Measurements from ENCODE around the gene CEBPG.

The CEBPG gene

DNA sequence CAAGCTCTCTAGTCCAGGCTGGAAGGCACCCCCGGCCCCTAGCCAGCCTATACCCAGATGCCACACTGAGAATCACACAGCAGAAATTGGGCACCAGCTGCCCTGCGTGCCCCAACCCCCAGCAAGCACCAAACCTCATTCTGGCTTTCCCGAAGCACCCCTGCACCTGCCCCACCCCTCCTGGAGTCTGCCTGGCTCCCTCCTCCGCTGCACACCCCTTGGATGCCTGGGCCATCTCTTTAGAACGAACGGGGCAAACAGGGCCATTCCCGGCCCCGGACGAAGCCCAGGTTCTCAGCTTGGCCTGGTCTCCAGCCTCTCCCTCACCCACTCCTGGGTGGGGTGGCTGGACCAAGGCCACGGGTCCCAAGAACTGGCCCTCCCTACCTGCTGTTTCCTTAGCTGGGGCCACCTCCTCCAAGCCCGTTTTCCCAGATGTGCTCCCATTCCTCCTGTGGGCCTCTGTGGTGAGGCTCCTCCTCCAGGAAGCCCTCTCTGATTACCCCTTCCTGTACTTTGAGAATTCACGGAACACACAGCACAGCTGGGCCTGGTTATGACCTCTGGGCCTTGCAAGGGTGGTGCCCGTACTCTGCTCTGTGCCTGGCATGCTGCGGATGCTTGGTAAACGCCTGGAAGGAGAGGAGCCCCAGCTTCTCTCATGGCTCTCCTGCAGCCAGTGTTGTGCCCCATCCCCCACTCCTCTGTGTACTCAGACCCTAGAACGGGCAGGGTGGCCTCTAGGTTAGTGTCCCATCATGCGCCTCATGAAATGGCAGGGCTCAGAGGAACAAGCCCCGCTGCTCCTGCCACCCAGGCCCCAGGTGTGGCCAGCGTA is 21.4 kb downstream of the CEBPG start:
- DNase-seq (ENCODE audit: low read depth, low spot score): no peak

DNA sequence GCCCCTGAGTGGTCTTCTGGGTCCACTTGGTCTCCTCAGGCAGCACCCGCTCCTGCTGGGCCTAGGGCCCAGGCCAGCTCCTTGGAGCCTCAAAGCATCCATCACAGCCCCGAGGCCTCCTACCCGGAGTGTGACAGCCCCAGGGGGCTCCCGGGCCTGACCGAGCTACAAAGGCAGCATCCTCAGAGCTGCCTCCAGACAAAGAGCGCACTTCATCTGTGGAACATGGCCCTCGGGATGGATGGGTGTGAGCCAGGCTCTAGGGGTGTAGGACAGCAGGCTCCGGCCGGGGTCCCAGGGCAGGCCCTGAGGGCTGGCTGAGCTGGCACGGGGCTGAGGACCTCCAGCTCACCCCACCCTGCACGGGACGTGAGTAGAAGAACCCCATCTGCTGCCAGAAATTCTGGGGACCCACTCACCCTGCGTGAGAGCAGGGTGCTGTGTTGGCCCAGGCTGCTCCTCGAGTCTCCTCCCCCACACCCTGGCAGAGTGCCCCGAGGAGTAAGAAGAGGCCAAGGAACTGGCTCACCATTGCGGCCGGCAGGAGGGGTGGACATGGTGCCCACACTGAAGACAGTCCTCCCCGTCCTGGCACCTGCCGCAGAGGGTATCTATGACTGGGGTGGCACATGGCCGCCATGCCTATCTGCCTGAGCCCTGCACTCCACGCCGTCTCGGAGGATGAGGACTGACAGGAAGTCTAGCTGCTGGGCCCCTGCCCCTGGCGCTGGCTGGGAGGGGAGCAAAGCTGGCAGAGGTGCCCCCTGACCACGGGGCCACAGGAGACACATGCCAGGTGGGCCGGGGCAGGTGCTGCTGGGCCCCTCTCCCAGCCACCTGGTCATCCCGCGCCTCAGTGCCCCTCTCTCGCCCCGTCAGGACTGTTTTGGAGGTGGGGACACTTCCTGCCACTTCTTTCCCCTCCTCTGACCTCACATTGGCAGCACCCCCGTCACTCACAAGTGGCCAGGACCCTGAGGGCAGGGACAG is 22.3 kb downstream of the CEBPG start:
- DNase-seq (ENCODE audit: low read depth, low spot score): no peak

DNA sequence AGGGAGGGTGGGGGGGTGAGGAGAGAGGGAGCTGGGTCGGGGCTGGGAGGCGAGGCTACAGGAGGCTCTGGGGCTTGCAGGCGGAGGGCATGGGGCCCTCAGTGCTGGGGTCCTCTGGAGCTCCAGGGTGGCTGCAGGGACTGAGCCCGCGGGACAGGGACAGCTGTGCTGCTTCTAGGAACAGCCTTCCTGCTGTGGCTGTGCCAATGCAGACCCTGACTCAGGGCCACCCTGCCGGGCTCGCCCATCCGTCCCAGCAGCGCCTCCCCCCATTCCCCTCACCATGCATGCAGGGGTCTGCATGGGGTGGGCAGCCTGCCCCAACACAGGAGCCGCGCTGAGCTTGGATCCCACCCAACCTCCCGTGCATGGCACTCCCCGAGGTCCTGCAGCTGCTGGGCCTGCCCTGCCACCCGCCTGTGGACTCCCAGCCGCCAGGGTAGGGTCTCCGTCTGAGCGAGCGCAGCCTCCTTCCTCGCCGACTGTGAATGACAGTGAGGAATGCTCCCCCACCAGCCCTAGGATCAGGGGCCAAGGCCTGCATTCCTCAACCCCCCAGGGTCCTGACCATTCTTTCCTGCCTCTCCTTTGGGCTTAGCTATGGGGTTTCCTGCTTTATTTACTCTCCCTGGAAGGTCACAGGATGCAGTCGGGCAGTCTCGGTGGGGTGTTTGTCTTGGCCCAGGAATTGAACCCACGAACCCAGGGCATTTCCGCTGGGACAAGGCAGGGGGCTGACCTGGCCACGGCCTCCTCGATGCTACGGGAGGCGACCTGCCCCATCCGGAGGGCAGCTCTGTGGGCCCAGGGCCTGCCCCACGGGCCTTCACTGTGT is 23.4 kb downstream of the CEBPG start:
- DNase-seq (ENCODE audit: low read depth, low spot score): no peak

GRCh38 chr19:33397536-33398360 is 24.2 kb downstream of the CEBPG start:
- no peak for DNase-seq (ENCODE audit: low read depth, low spot score)

- DNase-seq (ENCODE audit: low read depth, low spot score): no peak
Observed at GRCh38 chr19:33398361-33399060, 25.0 kb downstream of the CEBPG start.

DNA sequence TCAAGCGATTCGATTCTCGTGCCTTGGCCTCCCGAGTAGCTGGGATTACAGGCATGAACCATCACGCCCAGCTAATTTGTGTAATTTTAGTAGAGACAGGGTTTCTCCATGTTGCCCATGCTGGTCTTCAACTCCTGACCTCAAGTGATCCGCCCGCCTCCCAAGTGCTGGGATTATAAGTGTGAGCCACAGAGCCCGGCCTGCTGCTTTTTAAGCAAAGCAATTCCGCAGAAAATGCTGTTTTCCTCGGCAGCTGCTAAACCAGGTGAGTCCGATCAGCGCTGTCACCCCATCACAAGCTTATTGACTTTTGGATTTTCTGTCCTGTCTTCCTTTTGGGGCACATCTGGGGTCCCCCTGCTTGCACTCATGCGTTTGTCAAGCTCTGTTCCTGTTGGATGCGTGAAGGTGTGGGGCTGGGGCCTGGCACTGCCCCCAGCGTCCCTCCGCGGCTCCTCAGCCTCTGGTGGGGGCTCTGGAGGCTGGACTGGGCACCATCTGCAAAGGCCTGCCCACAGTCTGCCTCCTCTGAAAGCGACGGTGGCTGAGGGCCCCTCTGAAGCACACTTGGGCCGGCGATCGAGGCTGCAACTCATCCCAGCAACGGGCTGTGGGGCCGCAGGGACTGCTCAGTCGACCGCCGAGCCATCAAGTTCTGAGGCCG is 25.7 kb downstream of the CEBPG start:
- no peak for DNase-seq (ENCODE audit: low read depth, low spot score)

DNA sequence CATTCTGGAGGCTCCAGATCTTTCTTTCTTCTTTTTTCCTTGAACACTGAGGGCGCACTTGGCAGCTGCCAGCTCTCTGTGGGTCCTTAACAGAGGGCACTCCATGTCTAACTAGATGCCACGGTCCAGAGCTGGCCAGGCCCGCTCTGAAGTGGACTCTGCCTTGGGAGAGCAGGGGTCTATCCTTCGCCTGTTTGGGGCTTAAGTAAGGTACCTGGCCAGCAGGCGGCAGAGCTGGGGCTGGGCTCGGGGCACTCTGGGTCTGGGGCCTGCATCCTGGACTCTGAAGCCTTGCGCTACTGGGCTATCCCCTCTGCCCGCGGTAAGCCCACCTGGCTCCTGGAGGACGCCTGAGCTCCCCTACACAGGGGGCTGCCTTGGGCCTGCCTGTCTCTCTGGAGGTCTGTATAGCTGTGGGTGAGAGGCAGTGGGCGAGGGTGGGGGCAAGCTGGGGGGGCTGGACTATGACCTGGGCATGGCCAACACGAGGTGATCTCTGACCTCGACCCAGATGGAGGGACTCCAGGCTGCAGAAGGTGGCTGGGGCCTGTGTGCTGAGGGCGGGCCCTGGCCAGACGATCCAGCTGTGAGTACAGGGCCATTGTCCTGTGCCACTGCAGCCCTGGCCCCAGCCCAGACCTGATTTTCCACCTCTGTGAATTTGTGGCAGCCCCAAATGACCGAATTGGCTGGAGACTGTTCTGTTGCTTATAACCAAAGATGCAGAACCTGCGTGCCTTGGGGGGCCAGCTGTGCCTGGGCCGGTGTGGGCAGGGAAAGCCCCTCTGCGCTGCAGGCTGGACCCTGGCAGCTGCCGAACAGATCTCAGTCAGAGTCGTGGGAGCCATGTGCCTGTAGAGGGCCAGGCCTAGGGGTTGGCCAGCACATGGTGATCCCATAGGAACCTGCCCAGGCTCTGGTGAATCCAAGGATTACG is 26.5 kb downstream of the CEBPG start:
- DNase-seq (ENCODE audit: low read depth, low spot score): no peak

DNA sequence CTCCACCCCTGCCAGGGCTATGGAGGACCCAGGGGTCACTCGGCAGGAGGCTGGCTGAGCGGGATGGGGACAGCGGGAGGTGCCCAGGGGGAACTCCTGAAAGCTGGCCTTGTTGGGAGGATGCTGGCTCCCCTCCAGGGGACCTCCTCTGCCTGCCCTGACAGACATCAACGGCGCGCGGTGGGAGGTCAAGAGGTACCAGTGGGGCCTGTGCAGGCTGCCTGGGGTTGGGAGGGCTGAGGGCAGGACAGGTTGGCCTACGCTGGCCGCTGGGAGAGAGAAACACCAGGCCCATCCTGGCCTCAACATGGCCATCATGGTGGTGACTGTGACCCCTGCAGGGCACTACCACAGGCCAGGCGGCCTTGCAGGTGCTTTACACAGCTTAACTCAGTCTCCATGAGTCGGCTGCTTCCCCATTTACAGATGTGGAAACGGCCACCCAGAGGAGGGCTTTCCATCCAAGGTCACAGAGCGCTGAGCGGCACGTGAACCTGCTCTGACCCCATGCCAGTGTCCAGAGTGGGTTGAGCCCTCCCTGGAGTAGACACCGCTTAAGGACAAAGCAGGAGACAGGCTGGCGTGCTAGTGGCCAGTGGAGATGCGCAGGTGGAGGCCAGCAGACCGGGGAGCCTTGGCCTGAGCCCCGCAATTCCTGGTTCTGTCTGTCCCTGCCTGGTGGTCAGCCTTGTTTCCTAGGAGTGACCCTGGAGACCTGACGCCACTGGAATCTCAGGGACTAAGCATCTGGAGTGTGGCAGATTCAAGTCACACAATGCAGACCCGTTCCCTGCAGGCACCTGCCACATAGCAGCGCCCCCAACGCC is 27.6 kb downstream of the CEBPG start:
- no peak for DNase-seq (ENCODE audit: low read depth, low spot score)

DNA sequence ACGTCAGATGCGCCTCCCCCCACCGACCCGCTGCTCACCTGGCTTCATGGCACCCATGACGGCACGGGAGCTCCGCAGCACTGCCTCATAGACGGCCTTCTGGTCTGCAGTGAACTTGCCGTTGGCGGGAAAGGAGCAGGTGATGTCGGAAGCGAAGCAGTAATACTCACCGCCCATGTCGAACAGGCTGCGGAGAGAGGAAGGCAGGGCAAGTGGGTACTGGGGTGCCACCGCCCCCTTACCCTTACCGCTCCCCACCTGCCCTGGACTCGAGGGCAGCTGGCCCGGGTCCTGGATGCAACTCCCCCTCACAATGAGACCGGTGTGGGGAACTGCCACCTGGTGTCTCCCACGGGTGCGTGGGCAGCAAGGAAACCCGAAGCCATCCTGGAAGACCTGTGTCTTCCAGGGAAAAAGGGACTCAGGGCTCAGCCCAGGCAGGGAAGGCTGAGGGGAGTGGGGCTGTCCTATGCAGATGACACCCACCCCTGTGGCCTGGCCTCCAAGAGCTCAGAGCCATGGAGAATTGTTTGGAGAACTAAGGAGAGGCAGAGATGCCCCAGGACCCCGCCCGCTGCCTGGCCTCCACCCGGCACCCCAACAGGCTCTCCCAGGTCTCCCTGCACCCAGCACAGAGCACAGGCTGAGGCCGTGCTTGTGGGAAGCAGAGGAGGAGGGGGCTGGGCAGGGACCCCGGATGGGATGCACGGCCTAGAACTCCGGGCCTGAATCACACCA is 28.3 kb downstream of the CEBPG start:
- no peak for DNase-seq (ENCODE audit: low read depth, low spot score)

DNA sequence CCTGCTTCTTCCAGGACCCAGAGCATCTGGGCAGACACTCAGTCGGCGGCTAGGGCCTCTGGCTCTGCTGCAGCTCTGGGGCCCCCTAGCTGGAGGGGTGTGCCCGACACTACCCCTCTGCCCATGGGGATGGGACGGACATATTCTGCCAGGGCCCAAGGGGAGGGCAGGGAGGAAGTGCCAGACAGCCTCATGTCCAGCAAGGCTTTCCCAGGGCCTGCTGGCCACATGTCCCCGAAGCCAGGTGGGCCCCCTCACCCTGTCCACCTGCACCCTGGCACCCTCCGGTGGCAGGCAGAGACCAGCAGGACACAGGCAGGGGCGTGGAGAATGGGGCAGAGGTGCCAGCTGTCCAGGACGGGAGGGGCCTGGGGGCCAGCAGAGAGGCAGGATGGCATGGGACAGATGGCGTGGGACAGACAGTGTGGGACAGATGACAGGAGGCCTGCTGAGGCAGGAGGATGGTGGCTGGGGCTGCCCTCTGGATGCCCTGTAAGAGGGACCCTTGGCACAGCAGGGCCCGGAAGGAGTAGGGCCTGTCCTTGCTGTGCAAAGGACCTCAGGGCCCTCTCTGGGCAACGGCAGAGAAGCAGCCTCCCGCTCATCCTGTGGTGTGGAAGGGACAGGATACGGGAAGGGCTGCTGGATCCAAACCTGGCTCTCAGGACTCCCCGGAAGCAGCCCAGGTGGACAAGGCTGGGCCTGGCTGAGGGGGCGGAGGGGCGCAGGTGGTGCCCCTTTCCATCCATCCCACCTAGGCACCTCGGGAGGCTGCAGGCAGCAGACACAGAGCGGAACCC is 29.1 kb downstream of the CEBPG start:
- no peak for DNase-seq (ENCODE audit: low read depth, low spot score)

DNA sequence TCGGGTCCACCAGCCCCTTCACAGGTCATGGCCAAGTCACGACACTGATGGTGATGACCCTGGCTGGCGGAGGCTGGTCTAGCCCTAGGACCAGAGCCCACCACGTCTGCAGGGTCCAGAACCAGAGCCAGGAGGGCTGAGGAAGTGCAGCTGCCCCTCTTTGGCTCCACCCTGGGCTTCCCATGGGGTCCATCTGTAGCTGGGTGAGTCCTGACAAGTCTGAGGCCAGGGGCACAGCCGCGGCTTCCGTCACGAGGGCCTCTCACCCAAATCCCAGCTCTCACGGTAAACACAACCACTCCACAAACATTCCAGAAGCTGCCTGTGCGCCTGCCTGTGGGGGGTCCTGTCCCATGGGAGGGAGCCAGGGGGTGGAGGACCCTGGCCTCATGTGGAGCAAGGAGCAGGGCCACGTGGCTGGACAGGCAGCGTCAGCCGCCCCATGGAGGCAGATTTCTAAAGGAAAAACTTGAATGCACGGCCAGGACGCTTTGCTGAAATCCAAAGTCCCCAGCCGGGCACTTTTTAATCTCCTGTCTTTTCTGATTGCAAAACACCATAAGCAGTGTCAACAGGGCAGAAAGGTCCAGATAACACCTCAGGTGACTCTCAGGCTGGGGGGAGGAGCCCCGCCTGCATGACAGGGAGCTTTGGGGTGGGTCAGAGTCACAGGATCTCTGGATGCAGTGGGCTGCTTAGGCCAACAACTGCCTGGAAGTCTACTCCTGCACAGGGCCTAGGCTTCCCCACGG is 29.9 kb downstream of the CEBPG start:
- no peak for DNase-seq (ENCODE audit: low read depth, low spot score)

DNA sequence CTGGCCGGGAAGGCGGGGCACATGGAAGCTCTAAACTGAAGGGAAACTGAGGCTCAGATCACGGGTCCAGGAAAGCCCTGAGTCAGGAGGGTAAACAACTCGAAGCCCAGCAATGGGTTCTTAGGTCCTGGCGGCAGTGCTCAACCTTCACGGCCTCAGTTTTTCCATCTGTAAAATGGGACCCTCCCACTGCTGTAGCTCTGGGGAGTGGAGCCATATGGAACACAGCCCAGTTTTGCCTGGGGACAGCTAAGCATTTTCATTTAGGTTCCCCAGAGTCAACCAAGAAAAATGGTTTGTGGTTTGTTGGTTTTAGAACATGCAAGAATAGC is 30.4 kb downstream of the CEBPG start:
- DNase-seq (ENCODE audit: low read depth, low spot score): no peak

- no peak for DNase-seq (ENCODE audit: low read depth, low spot score)
Observed at GRCh38 chr19:33404506-33405253, 31.2 kb downstream of the CEBPG start.

DNA sequence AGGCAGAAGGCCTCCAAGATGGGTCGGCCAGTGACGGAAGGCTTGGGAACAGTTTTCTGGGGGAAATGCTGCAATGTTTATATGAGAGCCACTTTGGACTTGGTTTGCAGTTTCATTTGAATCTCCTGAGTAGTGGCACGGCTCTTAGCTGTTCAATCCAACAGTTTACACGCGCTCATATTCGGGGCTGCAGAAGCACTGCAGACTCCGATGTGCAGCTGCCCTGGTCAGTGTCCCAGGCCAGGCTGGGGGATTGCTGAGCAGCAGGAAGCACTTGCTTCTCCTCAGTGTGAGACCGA is 31.7 kb downstream of the CEBPG start:
- no peak for DNase-seq (ENCODE audit: low read depth, low spot score)
